ENCODE measurements around the gene CARS1.
A peak's percentile ranks its signal among the peaks of the same experiment; 100 is the strongest.

The CARS1 gene

GRCh38 chr11:3057069-3057963 is at the start of gene CARS1:
TSS of gene CARS1 (minus strand) at chr11:3057423. CDS start at chr11:3057367, 56 bp downstream.
- POLR2A ChIA-PET, result interaction anchor here (0.8 to 1.9 kb wide), 9 partner anchors 8 to 129 kb away, joined by 3 to 6 read pairs (median 4); partner anchors contain the start of gene NAP1L4
- peak; percentile 96 for DNase-seq (ENCODE audit: extremely low spot score)
- TF ChIP-seq ELF4 (IDR thresholded peaks at IDR 0.05) (peak; percentile 92), L3MBTL2 (conservative IDR thresholded peaks at IDR 0.05) (peak; percentile 73), FOXA1 (IDR thresholded peaks at IDR 0.05) (no peak)
- CTCF ChIA-PET, result no interaction called here

GRCh38 chr11:3105791-3106735 is 48.8 kb upstream of the CARS1 start:
- DNase-seq (ENCODE audit: extremely low spot score), result no peak
- CTCF ChIA-PET, result no interaction called here
- POLR2A ChIA-PET, result no interaction called here
- TF ChIP-seq FOXK2 (IDR thresholded peaks at IDR 0.05) (no peak), LEF1 (IDR thresholded peaks at IDR 0.05; ENCODE audit: borderline replicate concordance) (no peak), HDGF (IDR thresholded peaks at IDR 0.05; ENCODE audit: borderline replicate concordance) (no peak), TARDBP (IDR thresholded peaks at IDR 0.05) (no peak), SP1 (IDR thresholded peaks at IDR 0.05) (no peak), CTBP1 (IDR thresholded peaks at IDR 0.05; ENCODE audit: borderline replicate concordance) (no peak), PKNOX1 (IDR thresholded peaks at IDR 0.05) (no peak), FOXM1 (IDR thresholded peaks at IDR 0.05; ENCODE audit: borderline replicate concordance) (no peak), ZNF384 (IDR thresholded peaks at IDR 0.05) (no peak), FOXA1 (IDR thresholded peaks at IDR 0.05) (no peak), L3MBTL2 (conservative IDR thresholded peaks at IDR 0.05) (no peak), BHLHE40 (IDR thresholded peaks at IDR 0.05; ENCODE audit: borderline replicate concordance) (no peak), ELF4 (IDR thresholded peaks at IDR 0.05) (no peak), NFRKB (IDR thresholded peaks at IDR 0.05) (no peak), SUZ12 (IDR thresholded peaks at IDR 0.05) (no peak), ARNT (IDR thresholded peaks at IDR 0.05) (no peak)

- ChIA-PET CTCF (no interaction called here), POLR2A (no interaction called here)
- no peak for DNase-seq (ENCODE audit: extremely low spot score)
- TF ChIP-seq TARDBP (IDR thresholded peaks at IDR 0.05) (no peak), ZNF384 (IDR thresholded peaks at IDR 0.05) (no peak), ELF4 (IDR thresholded peaks at IDR 0.05) (no peak), FOXA1 (IDR thresholded peaks at IDR 0.05) (no peak), BHLHE40 (IDR thresholded peaks at IDR 0.05; ENCODE audit: borderline replicate concordance) (no peak), CTBP1 (IDR thresholded peaks at IDR 0.05; ENCODE audit: borderline replicate concordance) (no peak)
Observed at GRCh38 chr11:3104961-3105790, 48.0 kb upstream of the CARS1 start.

- no peak for TF ChIP-seq LEF1 (IDR thresholded peaks at IDR 0.05; ENCODE audit: borderline replicate concordance)
- no peak for TF ChIP-seq NFRKB (IDR thresholded peaks at IDR 0.05)
- TF ChIP-seq SUZ12 (IDR thresholded peaks at IDR 0.05), result no peak
- no peak for TF ChIP-seq BHLHE40 (IDR thresholded peaks at IDR 0.05; ENCODE audit: borderline replicate concordance)
- no peak for TF ChIP-seq ELF4 (IDR thresholded peaks at IDR 0.05)
- no peak for TF ChIP-seq HDGF (IDR thresholded peaks at IDR 0.05; ENCODE audit: borderline replicate concordance)
- TF ChIP-seq FOXA1 (IDR thresholded peaks at IDR 0.05), result no peak
- no peak for TF ChIP-seq SP1 (IDR thresholded peaks at IDR 0.05)
- no peak for TF ChIP-seq L3MBTL2 (conservative IDR thresholded peaks at IDR 0.05)
- ChIA-PET POLR2A (no interaction called here), CTCF (no interaction called here)
- DNase-seq (ENCODE audit: extremely low spot score), result no peak
Observed at GRCh38 chr11:3104051-3104714, 47.0 kb upstream of the CARS1 start.

GRCh38 chr11:3103076-3103475 is 45.9 kb upstream of the CARS1 start:
- no peak for DNase-seq (ENCODE audit: extremely low spot score)
- TF ChIP-seq FOXK2 (IDR thresholded peaks at IDR 0.05) (no peak), FOXM1 (IDR thresholded peaks at IDR 0.05; ENCODE audit: borderline replicate concordance) (no peak), HDGF (IDR thresholded peaks at IDR 0.05; ENCODE audit: borderline replicate concordance) (no peak), TARDBP (IDR thresholded peaks at IDR 0.05) (no peak)
- CTCF ChIA-PET, result no interaction called here
- POLR2A ChIA-PET, result no interaction called here

GRCh38 chr11:3102641-3102921 is 45.4 kb upstream of the CARS1 start:
- CTCF ChIA-PET, result no interaction called here

More at GRCh38 chr11:3102641-3102921, 45.4 kb upstream of the CARS1 start:
- POLR2A ChIA-PET, result no interaction called here
- TF ChIP-seq TARDBP (IDR thresholded peaks at IDR 0.05), result no peak
- TF ChIP-seq FOXK2 (IDR thresholded peaks at IDR 0.05), result no peak
- TF ChIP-seq FOXM1 (IDR thresholded peaks at IDR 0.05; ENCODE audit: borderline replicate concordance), result no peak
- TF ChIP-seq L3MBTL2 (conservative IDR thresholded peaks at IDR 0.05), result no peak
- TF ChIP-seq BHLHE40 (IDR thresholded peaks at IDR 0.05; ENCODE audit: borderline replicate concordance), result no peak
- TF ChIP-seq ZNF384 (IDR thresholded peaks at IDR 0.05), result no peak
- TF ChIP-seq SP1 (IDR thresholded peaks at IDR 0.05), result no peak
- no peak for TF ChIP-seq PKNOX1 (IDR thresholded peaks at IDR 0.05)
- TF ChIP-seq FOXA1 (IDR thresholded peaks at IDR 0.05), result no peak
- no peak for TF ChIP-seq NFRKB (IDR thresholded peaks at IDR 0.05)
- no peak for DNase-seq (ENCODE audit: extremely low spot score)
